ENCODE data around the gene SUMO3. TPM values are rescaled to one million over a fixed set of nuclear protein-coding genes. Genes with fewer than 3 reads are reported as not detected.

SUMO3 gene
- total RNA-seq, 1 experiment from 2014 or later, result 82.9 TPM

DNA sequence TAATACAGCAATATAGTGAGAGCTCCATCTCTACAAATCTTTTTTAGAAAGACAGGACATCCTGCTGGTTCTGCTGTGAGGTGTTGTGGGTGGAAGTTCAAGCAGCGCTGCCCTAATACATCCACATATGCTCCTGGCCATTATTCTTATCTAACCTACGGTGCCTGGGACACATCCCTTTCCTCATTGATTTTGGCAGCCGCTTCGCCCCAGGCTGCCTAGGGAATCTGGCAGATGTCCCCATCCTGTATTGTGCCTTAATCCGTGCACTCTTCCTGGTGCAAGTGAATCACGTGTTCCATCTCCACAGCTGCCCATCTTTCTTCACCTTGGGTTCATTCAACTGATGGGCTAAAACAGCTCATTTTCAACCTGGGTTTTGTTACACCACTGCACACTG is 13.1 kb downstream of the SUMO3 start:
- no peak overlapping the region for H3K14ac ChIP-seq (ENCODE audit: insufficient read depth, low read length)
- H3K9me3 Mint-ChIP-seq, result no peaks in the 10 kb centered on the region
- peaks cover 19 to 22% of the 10 kb centered on the region in 2 experiments for H3K4me1 Mint-ChIP-seq
- no peak overlapping the region for H3K4me2 ChIP-seq (ENCODE audit: insufficient read depth, insufficient read length, low read length)
- no peak overlapping the region for H2BK5ac ChIP-seq (ENCODE audit: insufficient read length, low read length)
- peaks cover 5% of the 10 kb centered on the region; the same call in 1 of the 2 replicates for H3K79me2 ChIP-seq (ENCODE audit: insufficient read depth, low read length)
- H4K8ac ChIP-seq (replicated peaks; ENCODE audit: insufficient read length, low read depth, low read length), result no peak overlapping the region
- H2BK12ac ChIP-seq (ENCODE audit: insufficient read length, low read depth, low read length), result no peak overlapping the region
- peaks cover 8 to 52% (median 43%) of the 10 kb centered on the region in 3 experiments; a peak in 5 of 7 replicates for H3K36me3 Mint-ChIP-seq (ENCODE audit: insufficient read depth in 1 of 3, low read depth in 3 of 3)
- H4K91ac ChIP-seq (ENCODE audit: insufficient read length, low read depth, low read length), result no peak overlapping the region
- no peaks in the 10 kb centered on the region for H3K27me3 Mint-ChIP-seq (ENCODE audit: low read depth)
- H3K79me1 ChIP-seq (ENCODE audit: insufficient read depth, low read depth, low read length, poor library complexity, severe bottlenecking), result no peaks in the 10 kb centered on the region
- H3K23me2 ChIP-seq (ENCODE audit: insufficient read length, low read depth, low read length, poor library complexity, severe bottlenecking), result peaks cover 13% of the 10 kb centered on the region
- H3K18ac ChIP-seq (ENCODE audit: insufficient read length, low read depth, low read length), result no peak overlapping the region
- no peak for DNase-seq
- no peak overlapping the region for H3K4ac ChIP-seq (ENCODE audit: low read depth, low read length)
- H3K27ac ChIP-seq (ENCODE audit: insufficient read length, low read depth, low read length), result no peak overlapping the region
- H2BK15ac ChIP-seq (ENCODE audit: low read depth, low read length), result no peak overlapping the region
- H3K56ac ChIP-seq (ENCODE audit: insufficient read length, low read depth, low read length), result no peak overlapping the region
- no peak overlapping the region for H2AK5ac ChIP-seq (ENCODE audit: insufficient read length, low read length)
- H3K9me3 ChIP-seq (ENCODE audit: control insufficient read depth, low read depth, low read length), result no peaks in the 10 kb centered on the region
- H2BK120ac ChIP-seq (ENCODE audit: low read depth, low read length, poor library complexity, severe bottlenecking), result no peak overlapping the region
- TF ChIP-seq CTCF (conservative IDR thresholded peaks at IDR 0.05), result no peak
- no peaks in the 10 kb centered on the region for H3K27me3 ChIP-seq (ENCODE audit: insufficient read depth, low read length)
- no peak overlapping the region for H3K4me3 Mint-ChIP-seq
- no peak overlapping the region for H2AFZ ChIP-seq (ENCODE audit: low read length)
- H3K4me1 ChIP-seq (ENCODE audit: insufficient read depth, low read length), result no peaks in the 10 kb centered on the region
- no peak overlapping the region for H3K27ac Mint-ChIP-seq
- H4K20me1 ChIP-seq (ENCODE audit: control insufficient read depth, insufficient read depth, insufficient read length), result no peaks in the 10 kb centered on the region
- WGBS (ENCODE audit: extremely low coverage, insufficient read length, low lambda C conversion rate), result no CpG with 5 or more reads among the region's 6 CpGs
- no peak overlapping the region for H3T11ph ChIP-seq (ENCODE audit: low read length)
- H4K5ac ChIP-seq (ENCODE audit: insufficient read length, low read depth, low read length), result no peak overlapping the region
- H3K23ac ChIP-seq (ENCODE audit: insufficient read length, low read depth, low read length), result no peak overlapping the region
- no peak overlapping the region for H2BK20ac ChIP-seq (ENCODE audit: low read depth, low read length, poor library complexity, severe bottlenecking)
- no peak overlapping the region for H3K9ac ChIP-seq (ENCODE audit: extremely low read depth, insufficient read length, low read length)
